Upper lobe of right lung (tissue), 1 donor: ENCODE measurements around the gene PPM1M. TPM values are rescaled to one million over a fixed set of nuclear protein-coding genes. Genes with fewer than 3 reads are reported as not detected.
A peak's percentile ranks its signal among the peaks of the same experiment; 100 is the strongest.
"Not testable (repeated sequence)": the region's sequence is repeated elsewhere in the genome, so short reads cannot be mapped to it uniquely, and the experiment has no call there.

Experiments
- ATAC-seq: fragments of 200-7000 bp; cut with Tn5 transposase; one replicate; pipeline ENCODE4 v1.9.1; 2020; ENCODE audit warnings: mild to moderate bottlenecking, moderate library complexity
- DNase-seq: peaks from one replicate; pipeline ENCODE4 v3.0.0-alpha.2; 2020
- H3K27ac ChIP-seq: fragments of 200-600 bp; one replicate; pipeline ENCODE4 v1.8.0; 2022
- H3K27me3 ChIP-seq: fragments of 200-600 bp; one replicate; pipeline ENCODE4 v1.8.0; 2022; ENCODE audit warnings: mild to moderate bottlenecking
- H3K36me3 ChIP-seq: fragments of 200-600 bp; one replicate; pipeline ENCODE4 v1.8.0; 2022
- H3K4me1 ChIP-seq: fragments of 200-600 bp; one replicate; pipeline ENCODE4 v1.8.0; 2022
- H3K4me3 ChIP-seq: fragments of 200-600 bp; one replicate; pipeline ENCODE4 v1.8.0; 2022; ENCODE audit warnings: mild to moderate bottlenecking
- H3K9me3 ChIP-seq: fragments of 200-600 bp; one replicate; pipeline ENCODE4 v1.8.0; 2022
- intact Hi-C: fragments of 100-400 bp; cut with DNase I; formaldehyde crosslinking; loops from one replicate; pipeline ENCODE4 v1.11.0; 2022
- total RNA-seq: library from RNA; stranded (reverse); fragmentation: NEBNext Ultra II Directional; extraction: Animal tissue kit (Norgen Biotek cat#: 25700); gene quantifications from one replicate; pipeline ENCODE4 v1.2.1, GENCODE V29; 2021
- TF ChIP-seq, protein P1 (sequence below): fragments of 200-600 bp; IDR thresholded peaks from one replicate; pipeline ENCODE4 v1.8.0; 2022; ENCODE audit warnings: antibody characterized with exemption
- donor health status: DM: no; HTN: yes; CAD: no; lungs with severe emphysema.

The PPM1M gene
- total RNA-seq, 1 donor from 2014 or later: 44.0 TPM

DNA sequence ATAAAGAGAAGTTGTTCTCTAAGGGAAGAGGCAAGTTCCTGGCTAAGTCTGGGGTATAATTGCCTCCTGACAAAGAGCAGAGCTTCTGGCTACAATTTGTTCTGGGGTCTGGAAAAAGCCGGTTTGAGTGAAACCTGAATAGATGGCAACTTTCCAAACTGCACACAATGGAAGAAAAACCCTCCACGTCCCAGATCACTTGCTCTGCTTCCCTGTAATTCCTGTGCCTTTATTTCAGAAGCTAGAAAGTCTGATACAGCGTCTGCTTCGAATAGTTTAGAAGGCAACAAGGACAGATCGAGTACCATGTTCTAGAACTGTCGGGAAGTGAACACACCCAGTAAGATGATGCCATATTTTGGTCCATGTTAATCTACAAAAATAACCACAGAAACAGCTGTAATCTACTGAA lies 34.5 kb downstream of the PPM1M start:
- H3K4me1 ChIP-seq: peaks cover 31% of the 10 kb centered on the region
- intact Hi-C loops: no loop called here
- no peak for ATAC-seq
- no peaks in the 10 kb centered on the region for H3K9me3 ChIP-seq
- H3K36me3 ChIP-seq: no peaks in the 10 kb centered on the region
- no peaks in the 10 kb centered on the region for H3K27me3 ChIP-seq
- TF ChIP-seq, protein P1, sequence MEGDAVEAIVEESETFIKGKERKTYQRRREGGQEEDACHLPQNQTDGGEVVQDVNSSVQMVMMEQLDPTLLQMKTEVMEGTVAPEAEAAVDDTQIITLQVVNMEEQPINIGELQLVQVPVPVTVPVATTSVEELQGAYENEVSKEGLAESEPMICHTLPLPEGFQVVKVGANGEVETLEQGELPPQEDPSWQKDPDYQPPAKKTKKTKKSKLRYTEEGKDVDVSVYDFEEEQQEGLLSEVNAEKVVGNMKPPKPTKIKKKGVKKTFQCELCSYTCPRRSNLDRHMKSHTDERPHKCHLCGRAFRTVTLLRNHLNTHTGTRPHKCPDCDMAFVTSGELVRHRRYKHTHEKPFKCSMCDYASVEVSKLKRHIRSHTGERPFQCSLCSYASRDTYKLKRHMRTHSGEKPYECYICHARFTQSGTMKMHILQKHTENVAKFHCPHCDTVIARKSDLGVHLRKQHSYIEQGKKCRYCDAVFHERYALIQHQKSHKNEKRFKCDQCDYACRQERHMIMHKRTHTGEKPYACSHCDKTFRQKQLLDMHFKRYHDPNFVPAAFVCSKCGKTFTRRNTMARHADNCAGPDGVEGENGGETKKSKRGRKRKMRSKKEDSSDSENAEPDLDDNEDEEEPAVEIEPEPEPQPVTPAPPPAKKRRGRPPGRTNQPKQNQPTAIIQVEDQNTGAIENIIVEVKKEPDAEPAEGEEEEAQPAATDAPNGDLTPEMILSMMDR: no peak
- H3K27ac ChIP-seq: peak overlapping the region; percentile 97
- H3K4me3 ChIP-seq: no peak overlapping the region
- DNase-seq: no peak

DNA sequence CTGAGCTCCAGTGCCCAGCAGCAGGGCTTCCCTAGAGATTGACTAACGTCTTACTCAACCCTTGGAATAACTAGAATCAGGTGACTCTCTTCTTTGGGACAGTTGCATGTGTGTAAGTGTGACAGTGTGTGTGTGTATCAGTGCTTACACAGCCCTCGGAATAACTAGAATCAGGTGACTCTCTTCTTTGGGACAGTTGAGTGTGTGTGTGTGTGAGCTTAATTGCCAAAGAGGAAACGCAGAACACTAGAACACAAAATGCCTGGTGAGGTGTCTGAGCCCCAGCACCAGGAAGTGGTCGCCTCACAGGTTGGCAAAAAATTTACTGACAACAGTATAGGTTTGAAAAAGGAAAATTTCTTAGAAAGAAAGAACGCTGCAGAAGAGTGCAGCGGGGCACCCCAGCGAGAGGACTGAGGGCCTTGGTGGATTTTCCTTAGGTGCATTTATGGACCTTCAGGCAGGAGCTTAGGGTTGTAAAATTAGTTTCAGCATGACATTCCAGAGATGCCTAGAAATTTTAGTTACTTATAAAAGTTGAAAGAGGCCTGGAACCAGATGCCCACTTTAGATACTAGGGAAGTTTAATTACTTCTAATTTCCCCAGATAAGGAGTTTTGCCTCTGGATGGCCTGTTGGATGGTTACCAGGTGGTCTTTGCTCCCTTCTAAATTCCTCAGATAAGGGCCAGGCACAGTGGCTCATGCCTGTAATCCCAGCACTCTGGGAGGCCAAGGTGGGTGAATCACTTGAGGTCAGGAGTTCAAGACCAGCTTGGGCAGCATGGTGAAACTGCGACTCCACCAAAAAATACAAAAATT lies 36.6 kb downstream of the PPM1M start:
- DNase-seq (peak; percentile 12), ATAC-seq (no peak)
- Histone ChIP-seq H3K9me3 (no peaks in the 10 kb centered on the region), H3K4me3 (no peak overlapping the region), H3K4me1 (peaks cover 17% of the 10 kb centered on the region), H3K36me3 (no peaks in the 10 kb centered on the region), H3K27me3 (no peaks in the 10 kb centered on the region), H3K27ac (peak overlapping the region; percentile 25)
- TF ChIP-seq, protein P1: no peak
- intact Hi-C loops: no loop called here

DNA sequence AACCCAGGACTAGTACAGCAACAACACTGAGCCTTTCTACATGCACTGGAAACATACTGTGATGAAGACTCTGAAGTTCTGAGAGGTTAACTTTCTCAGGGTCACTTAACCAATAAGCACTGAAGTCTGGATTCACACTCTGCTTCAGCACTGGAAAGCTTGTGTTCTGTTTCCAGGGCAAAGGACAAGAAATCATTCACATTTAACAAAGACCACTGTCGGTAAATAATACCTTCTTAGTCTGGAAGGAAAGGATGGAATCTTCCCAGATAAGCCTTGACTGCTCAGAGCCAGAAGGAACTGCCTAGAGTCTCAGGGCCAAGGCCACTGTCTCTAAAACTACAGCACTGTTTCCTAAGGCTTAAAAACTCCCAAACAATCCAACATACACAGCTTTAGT lies 37.7 kb downstream of the PPM1M start:
- H3K9me3 ChIP-seq: no peaks in the 10 kb centered on the region
- intact Hi-C loops: no loop called here
- ATAC-seq (no peak), DNase-seq (no peak)
- no peak overlapping the region for H3K4me3 ChIP-seq
- H3K36me3 ChIP-seq: no peaks in the 10 kb centered on the region
- no peaks in the 10 kb centered on the region for H3K27me3 ChIP-seq
- TF ChIP-seq, protein P1: no peak
- peaks cover 17% of the 10 kb centered on the region for H3K4me1 ChIP-seq
- no peak overlapping the region for H3K27ac ChIP-seq

DNA sequence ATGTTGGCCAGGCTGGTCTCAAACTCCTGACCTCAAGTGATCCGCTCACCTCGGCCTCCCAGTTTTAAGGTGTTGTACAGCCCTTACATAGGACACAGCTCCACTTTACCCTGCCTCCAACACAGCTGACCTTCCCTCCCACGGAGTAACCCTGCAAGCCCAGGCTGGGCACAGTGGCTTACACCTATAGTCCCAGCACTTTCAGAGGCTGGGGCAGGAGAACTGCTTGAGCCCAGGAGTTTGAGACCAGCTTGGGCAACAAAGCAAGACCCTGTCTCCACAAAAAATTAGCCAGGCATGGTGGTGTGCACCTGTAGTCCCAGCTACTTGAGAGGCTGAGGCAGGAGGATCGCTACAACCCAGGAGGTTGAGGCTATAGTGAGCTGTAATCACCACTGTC lies 38.5 kb downstream of the PPM1M start:
- H3K9me3 ChIP-seq, H3K36me3 ChIP-seq, H3K4me3 ChIP-seq, H3K27ac ChIP-seq, ATAC-seq, H3K27me3 ChIP-seq, intact Hi-C loops: not testable (repeated sequence)
- peak; percentile 33 for DNase-seq
- H3K4me1 ChIP-seq: peaks cover 24% of the 10 kb centered on the region

DNA sequence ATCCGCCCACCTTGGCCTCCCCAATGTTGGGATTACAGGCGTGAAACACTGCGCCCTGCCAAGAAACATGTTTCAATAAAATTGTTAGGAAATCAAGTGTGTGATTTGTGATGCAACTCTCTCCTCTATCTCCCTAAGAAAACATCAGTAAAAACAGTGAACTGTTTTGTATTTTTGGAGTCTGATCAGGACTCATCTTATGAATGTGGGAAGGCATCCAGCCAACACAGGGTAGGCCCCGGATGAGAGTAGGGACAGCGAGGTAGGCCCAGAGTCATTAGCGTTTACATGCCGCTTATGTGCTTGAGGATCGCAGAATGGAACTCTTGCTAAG lies 41.2 kb downstream of the PPM1M start:
- TF ChIP-seq, protein P1: no peak
- no peaks in the 10 kb centered on the region for H3K27me3 ChIP-seq
- H3K27ac ChIP-seq: peak overlapping the region; percentile 100
- H3K9me3 ChIP-seq: no peaks in the 10 kb centered on the region
- ATAC-seq: no peak
- intact Hi-C loops: no loop called here
- DNase-seq: peak; percentile 60
- H3K4me3 ChIP-seq: peak overlapping the region; percentile 93
- peaks cover 16% of the 10 kb centered on the region for H3K4me1 ChIP-seq
- peaks cover 12% of the 10 kb centered on the region for H3K36me3 ChIP-seq

DNA sequence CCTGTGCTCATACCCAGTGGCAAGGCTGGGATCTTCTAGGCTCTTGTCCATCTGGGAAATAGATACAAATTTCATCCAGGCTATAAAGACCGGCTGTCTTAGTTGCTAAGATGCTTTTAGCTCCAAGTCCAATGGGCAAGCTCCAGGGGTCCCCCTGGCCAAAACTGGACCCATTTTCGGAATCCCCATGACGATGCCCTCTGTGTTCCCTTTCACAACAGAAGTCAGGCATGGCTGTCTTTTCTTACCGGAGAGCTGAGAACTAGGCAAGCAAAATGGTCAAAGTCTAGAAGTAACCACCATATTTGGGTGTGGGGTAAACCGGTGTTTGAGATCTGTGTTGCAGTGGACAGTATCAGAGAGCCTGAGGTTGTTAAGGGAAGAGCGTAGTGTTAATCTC lies 43.1 kb downstream of the PPM1M start:
- peaks cover 24% of the 10 kb centered on the region for H3K36me3 ChIP-seq
- ATAC-seq (no peak), DNase-seq (no peak)
- peaks cover 14% of the 10 kb centered on the region for H3K4me1 ChIP-seq
- no peaks in the 10 kb centered on the region for H3K9me3 ChIP-seq
- peak overlapping the region; percentile 93 for H3K4me3 ChIP-seq
- H3K27me3 ChIP-seq: no peaks in the 10 kb centered on the region
- peak overlapping the region; percentile 100 for H3K27ac ChIP-seq
- intact Hi-C loops: no loop called here
- TF ChIP-seq, protein P1: no peak
